IPS-11a (cell line): Measurements from ENCODE around the gene SRP14.
"Not testable (repeated sequence)": the region's sequence is repeated elsewhere in the genome, so short reads cannot be mapped to it uniquely, and the experiment has no call there.

Experiments
- H3K4me3 ChIP-seq: one replicate; pipeline ENCODE4 v1.5.1; 2013; ENCODE audit warnings: low read depth, low read length, control low read depth

SRP14 gene

DNA sequence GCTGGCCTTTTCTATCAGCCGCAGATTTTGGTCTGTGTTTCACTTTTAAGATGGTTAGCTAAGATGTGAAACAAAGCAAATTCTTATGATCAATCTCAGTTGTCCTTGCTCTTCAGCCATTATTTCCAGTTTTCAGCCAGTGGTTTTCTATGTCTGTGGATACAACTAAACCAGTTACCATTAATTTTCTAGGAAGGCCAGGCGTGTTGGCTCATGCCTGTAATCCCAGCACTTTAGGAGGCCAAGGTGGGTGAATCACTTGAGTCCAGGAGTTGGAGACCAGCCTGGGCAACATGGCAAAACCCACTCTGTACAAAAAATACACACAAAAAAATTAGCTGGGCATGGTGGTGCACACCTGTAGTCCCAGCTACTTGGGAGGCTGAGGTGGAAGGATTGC, 42.8 kb downstream of the SRP14 start:
- not testable (repeated sequence) for H3K4me3 ChIP-seq

DNA sequence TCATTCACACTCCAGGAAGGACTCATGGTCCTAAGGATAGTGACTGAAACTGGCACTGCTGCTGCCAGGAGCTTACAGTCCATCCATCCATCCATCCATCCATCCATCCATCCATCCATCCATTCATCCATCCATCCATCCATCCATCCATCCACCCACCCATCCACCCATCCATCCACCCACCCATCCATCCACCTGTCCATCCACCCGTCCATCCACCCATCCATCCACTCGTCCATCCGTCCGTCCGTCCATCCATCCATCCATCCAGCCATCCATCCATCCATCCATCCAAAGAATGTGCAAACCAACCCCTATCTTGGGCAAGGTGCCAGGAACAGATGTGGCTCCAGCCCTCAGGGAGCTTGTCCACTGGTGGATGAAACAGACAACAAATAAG, 46.0 kb downstream of the SRP14 start:
- H3K4me3 ChIP-seq: not testable (repeated sequence)

DNA sequence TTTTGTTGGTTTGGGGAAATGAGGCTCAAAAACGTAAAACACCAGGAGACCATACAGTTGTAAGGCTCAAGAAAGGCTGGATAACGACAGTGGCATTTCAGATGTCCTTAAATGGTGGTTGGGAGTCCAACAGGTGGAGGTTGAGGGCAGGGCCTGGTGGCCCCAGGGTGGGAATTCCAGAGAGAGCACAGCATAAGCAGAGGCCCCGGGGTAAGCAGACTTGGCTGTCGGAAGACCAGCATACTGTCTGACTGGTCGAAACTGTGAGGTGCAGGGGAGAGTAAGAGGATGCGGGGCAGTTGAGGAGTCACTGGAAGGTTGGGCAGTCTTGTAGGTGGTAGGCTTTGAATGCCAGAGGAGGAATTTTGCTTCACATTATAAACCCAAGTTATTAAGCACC, 48.3 kb downstream of the SRP14 start:
- H3K4me3 ChIP-seq: no peak overlapping the region

DNA sequence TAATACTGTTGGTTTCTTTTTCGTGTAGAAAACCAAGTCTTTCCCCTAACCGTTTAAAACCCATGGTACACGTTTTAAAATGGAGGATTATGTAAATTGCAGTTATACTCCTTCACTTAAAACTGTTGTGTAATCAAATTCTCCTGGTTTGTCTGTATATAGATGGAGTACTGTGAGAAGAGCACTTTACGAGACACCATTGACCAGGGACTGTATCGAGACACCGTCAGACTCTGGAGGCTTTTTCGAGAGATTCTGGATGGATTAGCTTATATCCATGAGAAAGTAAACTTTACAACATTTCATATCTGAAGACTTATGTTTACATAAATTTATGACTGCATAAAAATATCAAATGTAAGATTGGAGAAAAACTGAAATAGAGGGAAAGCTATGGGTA, 51.2 kb downstream of the SRP14 start:
- no peak overlapping the region for H3K4me3 ChIP-seq
